Measurements from ENCODE around the gene CORIN. TPM values are rescaled to one million over a fixed set of nuclear protein-coding genes. Genes with fewer than 3 reads are reported as not detected.

Gene CORIN
- total and polyA plus RNA-seq, 2 experiments from 2014 or later: not detected

DNA sequence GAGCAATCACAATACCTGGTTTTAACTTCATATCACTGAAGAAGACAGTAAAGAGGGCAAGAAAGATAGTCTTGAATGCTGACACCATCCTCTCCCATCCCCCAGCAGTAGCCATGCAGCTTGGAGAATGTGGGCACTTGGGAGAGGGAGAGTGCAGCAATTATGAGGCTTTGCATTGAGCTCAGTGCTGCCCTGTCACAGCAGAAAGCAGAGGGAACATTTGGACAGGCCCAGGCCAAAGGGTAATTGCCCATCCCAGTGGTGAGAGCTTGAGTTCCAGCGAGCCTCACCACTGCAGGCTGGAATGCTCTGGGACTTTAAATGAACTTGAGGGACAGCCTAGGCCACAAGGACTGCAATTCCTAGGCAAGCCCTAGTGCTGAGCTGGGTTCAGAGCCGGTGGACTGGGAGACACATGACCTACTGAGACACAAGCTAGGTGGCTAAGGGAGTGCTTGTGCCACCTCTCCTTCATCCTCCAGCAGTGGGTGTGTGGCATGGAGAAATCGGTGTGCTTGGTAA is 36.3 kb downstream of the CORIN start:
- Mint-ChIP-seq H3K9me3 (no peaks in the 10 kb centered on the region; the same call in none of the 3 replicates), H3K4me1 (no peaks in the 10 kb centered on the region), H3K27me3 (ENCODE audit: insufficient read depth, low read depth, poor library complexity) (peaks cover 1% of the 10 kb centered on the region), H3K36me3 (ENCODE audit: low read depth) (no peaks in the 10 kb centered on the region; the same call in 2 of the 3 replicates), H3K4me3 (no peak overlapping the region), H3K27ac (no peak overlapping the region)
- Histone ChIP-seq H3K79me2 (replicated peaks; ENCODE audit: insufficient read depth) (no peaks in the 10 kb centered on the region), H3K27ac (ENCODE audit: low read depth) (no peak overlapping the region), H3K27me3 (ENCODE audit: insufficient read depth) (no peaks in the 10 kb centered on the region), H4K20me1 (replicated peaks; ENCODE audit: insufficient read depth) (no peaks in the 10 kb centered on the region), H3F3A (replicated peaks; ENCODE audit: low read depth) (no peaks in the 10 kb centered on the region), H3K4me1 (ENCODE audit: insufficient read depth) (no peaks in the 10 kb centered on the region), H2AFZ (no peak overlapping the region), H3K4me3 (no peak overlapping the region), H3K36me3 (ENCODE audit: insufficient read depth) (no peaks in the 10 kb centered on the region), H3K4me2 (no peak overlapping the region), H3K9me2 (ENCODE audit: insufficient read depth) (no peaks in the 10 kb centered on the region; the same call in 1 of the 2 replicates)
- DNase-seq (ENCODE audit: low spot score) (no peak), ATAC-seq (no peak)
- TF ChIP-seq POLR2AphosphoS5 (IDR thresholded peaks at IDR 0.05; ENCODE audit: low read depth): no peak

DNA sequence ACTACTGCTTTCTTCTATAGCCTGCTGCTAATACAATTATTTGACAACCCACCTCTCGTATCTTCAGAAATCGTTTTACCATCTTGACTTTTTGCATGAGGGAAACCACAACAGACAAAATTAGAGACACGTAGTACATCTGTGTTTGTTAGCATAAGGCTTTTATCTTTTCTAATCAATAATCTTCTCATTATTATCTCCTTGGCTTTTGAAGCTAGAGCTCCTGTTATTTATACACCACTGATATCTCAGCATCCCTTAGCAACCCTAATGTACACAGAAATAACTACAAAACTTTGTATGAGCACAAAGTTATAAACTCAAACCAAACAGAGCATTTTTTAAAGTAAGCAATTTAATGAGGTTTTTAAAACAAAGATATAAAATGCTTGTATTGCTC is 39.7 kb downstream of the CORIN start:
- Histone ChIP-seq H2AFZ (no peak overlapping the region), H3F3A (replicated peaks; ENCODE audit: low read depth) (no peaks in the 10 kb centered on the region), H3K36me3 (ENCODE audit: insufficient read depth) (no peaks in the 10 kb centered on the region), H3K4me3 (no peak overlapping the region), H4K20me1 (replicated peaks; ENCODE audit: insufficient read depth) (no peaks in the 10 kb centered on the region), H3K4me2 (no peak overlapping the region), H3K4me1 (ENCODE audit: insufficient read depth) (no peaks in the 10 kb centered on the region; the same call in 1 of the 2 replicates), H3K9me2 (ENCODE audit: insufficient read depth) (peaks cover 2% of the 10 kb centered on the region; the same call in 1 of the 2 replicates), H3K27ac (ENCODE audit: low read depth) (no peak overlapping the region), H3K79me2 (replicated peaks; ENCODE audit: insufficient read depth) (no peaks in the 10 kb centered on the region), H3K27me3 (ENCODE audit: insufficient read depth) (no peaks in the 10 kb centered on the region)
- Mint-ChIP-seq H3K4me1 (peaks cover 8% of the 10 kb centered on the region; the same call in 2 of the 3 replicates), H3K9me3 (no peaks in the 10 kb centered on the region; the same call in 2 of the 3 replicates), H3K27ac (no peak overlapping the region), H3K4me3 (no peak overlapping the region), H3K27me3 (ENCODE audit: insufficient read depth, low read depth, poor library complexity) (peaks cover 1% of the 10 kb centered on the region), H3K36me3 (ENCODE audit: low read depth) (no peaks in the 10 kb centered on the region; the same call in 2 of the 3 replicates)
- ATAC-seq (no peak), DNase-seq (ENCODE audit: low spot score) (no peak)
- no peak for TF ChIP-seq CREB1 (CRISPR knock-in tag; IDR thresholded peaks at IDR 0.05; ENCODE audit: low read depth)
- TF ChIP-seq, protein P1, sequence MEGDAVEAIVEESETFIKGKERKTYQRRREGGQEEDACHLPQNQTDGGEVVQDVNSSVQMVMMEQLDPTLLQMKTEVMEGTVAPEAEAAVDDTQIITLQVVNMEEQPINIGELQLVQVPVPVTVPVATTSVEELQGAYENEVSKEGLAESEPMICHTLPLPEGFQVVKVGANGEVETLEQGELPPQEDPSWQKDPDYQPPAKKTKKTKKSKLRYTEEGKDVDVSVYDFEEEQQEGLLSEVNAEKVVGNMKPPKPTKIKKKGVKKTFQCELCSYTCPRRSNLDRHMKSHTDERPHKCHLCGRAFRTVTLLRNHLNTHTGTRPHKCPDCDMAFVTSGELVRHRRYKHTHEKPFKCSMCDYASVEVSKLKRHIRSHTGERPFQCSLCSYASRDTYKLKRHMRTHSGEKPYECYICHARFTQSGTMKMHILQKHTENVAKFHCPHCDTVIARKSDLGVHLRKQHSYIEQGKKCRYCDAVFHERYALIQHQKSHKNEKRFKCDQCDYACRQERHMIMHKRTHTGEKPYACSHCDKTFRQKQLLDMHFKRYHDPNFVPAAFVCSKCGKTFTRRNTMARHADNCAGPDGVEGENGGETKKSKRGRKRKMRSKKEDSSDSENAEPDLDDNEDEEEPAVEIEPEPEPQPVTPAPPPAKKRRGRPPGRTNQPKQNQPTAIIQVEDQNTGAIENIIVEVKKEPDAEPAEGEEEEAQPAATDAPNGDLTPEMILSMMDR (conservative IDR thresholded peaks at IDR 0.05; ENCODE audit: low read depth in 2 of 2): no peak
- TF ChIP-seq, protein P2, sequence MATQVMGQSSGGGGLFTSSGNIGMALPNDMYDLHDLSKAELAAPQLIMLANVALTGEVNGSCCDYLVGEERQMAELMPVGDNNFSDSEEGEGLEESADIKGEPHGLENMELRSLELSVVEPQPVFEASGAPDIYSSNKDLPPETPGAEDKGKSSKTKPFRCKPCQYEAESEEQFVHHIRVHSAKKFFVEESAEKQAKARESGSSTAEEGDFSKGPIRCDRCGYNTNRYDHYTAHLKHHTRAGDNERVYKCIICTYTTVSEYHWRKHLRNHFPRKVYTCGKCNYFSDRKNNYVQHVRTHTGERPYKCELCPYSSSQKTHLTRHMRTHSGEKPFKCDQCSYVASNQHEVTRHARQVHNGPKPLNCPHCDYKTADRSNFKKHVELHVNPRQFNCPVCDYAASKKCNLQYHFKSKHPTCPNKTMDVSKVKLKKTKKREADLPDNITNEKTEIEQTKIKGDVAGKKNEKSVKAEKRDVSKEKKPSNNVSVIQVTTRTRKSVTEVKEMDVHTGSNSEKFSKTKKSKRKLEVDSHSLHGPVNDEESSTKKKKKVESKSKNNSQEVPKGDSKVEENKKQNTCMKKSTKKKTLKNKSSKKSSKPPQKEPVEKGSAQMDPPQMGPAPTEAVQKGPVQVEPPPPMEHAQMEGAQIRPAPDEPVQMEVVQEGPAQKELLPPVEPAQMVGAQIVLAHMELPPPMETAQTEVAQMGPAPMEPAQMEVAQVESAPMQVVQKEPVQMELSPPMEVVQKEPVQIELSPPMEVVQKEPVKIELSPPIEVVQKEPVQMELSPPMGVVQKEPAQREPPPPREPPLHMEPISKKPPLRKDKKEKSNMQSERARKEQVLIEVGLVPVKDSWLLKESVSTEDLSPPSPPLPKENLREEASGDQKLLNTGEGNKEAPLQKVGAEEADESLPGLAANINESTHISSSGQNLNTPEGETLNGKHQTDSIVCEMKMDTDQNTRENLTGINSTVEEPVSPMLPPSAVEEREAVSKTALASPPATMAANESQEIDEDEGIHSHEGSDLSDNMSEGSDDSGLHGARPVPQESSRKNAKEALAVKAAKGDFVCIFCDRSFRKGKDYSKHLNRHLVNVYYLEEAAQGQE (IDR thresholded peaks at IDR 0.05; ENCODE audit: unreplicated experiment): no peak
- no peak for TF ChIP-seq POLR2AphosphoS5 (IDR thresholded peaks at IDR 0.05; ENCODE audit: low read depth)
- no peak for TF ChIP-seq EZH2 (IDR thresholded peaks at IDR 0.05; ENCODE audit: low read depth, unreplicated experiment)
- TF ChIP-seq ZNF331 (CRISPR knock-in tag; IDR thresholded peaks at IDR 0.05; ENCODE audit: low read depth): no peak
- no peak for TF ChIP-seq JUNB (IDR thresholded peaks at IDR 0.05; ENCODE audit: unreplicated experiment)

All from GM23338 (cell line).